Spleen (tissue), 7 donors: Measurements from ENCODE around the gene ZNF141.

Source experiments
- CTCF ChIP-seq, 11 experiments: fragments of 200-600 bp in 7 of 11; fragments of 450-650 bp in 4 of 11; sonication (generic) in 4 of 11; IDR thresholded peaks in 8 of 11; conservative IDR thresholded peaks in 3 of 11; 1 replicate in 7 of 11; 2 replicates in 4 of 11; pipeline versions ENCODE4 v1.4.0 to v1.8.0; 2016 to 2021; ENCODE audit warnings: antibody characterized with exemption in 11 of 11, inconsistent platforms in 4 of 11, mild to moderate bottlenecking in 1 of 11
- POLR2A ChIP-seq, 3 donors: fragments of 450-650 bp; IDR thresholded peaks; one replicate each; pipeline ENCODE4 v1.5.1; 2017; ENCODE audit warnings: antibody characterized with exemption in 3 of 3, mild to moderate bottlenecking in 1 of 3
- donor health status: DM: no; HTN: no; CAD: no; lungs with moderate emphysema.
- donor health status: DM: no; HTN: no; CAD: no.
- donor health status: DM: no; HTN: no; CAD: no.

DNA sequence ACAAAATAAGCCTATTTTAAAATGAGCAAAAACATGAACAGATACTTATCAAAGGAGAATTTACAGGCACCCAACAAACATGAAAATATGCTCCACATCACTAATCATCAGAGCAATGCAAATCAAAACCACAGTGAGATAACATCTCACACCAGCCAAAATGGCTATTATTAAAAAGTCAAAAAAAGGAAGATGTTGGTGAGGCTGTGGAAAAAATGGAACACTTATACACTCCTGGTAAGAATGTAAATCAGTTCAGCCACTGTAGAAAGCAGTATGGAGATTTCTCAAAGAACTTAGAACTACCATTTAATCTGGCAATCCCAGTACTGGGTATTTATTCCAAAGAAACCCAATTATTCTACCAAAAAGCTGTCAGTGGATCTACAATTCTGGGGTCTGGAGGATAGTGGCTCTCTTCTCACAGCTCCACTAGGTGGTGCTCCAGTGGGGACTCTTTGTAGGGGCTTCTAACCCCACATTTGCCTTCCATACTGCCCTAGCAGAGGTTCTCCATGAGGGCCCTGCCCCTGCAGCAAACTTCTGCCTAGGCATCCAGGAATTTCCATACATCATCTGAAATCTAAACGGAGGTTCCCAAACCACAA is 23.2 kb upstream of the ZNF141 start:
- TF ChIP-seq POLR2A (IDR thresholded peaks at IDR 0.05) (no peak), CTCF (IDR thresholded peaks at IDR 0.05 in 8 of 11, conservative IDR thresholded peaks at IDR 0.05 in 3 of 11) (no peak)
